NCI-H526 treated with DMSO at 0.1 percent for 48 hours (cell line): Measurements from ENCODE around the gene LIPJ.

Experiments used
- DNase-seq: peaks from one replicate; lab custom pipeline; 2025; lab: John Stamatoyannopoulos, UW

The LIPJ gene

DNA sequence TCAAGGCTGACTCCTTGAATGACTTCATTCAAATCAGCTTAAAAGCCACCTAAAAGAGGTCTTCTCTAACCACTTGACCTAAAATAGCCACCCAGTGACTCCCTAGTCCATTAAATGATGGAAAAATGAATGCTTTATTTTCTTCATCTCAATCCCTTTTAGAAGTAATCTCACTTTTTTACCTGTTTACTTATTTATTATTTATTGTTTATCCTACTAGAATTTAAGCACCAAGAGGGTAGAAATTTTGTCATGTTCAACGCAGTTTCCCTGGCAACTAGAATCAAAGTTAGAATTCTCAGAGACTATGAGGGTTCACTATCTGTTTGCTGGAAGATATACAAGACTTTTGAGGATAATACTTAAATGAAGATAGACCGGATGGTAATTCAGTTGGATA is at the start of gene LIPJ:
LIPJ (plus strand) TSS at position 301 of the 400 bp plus-strand sequence. CDS start 3,926 bp downstream, outside the sequence.
- no peak for DNase-seq

- no peak for DNase-seq
Measured at GRCh38 chr10:88537322-88537721, 49.2 kb upstream of the LIPJ start.

GRCh38 chr10:88538048-88538447 is 48.5 kb upstream of the LIPJ start:
- no peak for DNase-seq

DNA sequence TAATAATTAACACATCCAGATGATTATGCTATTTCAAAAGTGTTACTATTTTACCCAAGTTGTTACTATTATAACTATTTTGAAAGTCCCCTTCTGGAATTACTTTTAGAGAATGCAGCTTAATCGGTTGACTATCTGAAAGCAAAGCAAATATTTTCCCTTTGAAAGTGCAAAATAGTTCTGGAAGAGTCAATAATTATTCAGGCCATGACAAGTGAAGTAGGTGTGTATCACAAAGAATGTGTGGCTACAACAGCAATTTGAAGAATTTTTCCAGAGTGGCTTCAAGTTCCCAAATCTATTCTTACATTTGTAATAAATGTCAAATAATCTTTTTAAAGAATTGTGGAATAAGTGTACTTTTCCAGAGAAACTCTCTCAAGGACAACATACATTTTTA is 46.2 kb upstream of the LIPJ start:
- DNase-seq, result no peak

DNA sequence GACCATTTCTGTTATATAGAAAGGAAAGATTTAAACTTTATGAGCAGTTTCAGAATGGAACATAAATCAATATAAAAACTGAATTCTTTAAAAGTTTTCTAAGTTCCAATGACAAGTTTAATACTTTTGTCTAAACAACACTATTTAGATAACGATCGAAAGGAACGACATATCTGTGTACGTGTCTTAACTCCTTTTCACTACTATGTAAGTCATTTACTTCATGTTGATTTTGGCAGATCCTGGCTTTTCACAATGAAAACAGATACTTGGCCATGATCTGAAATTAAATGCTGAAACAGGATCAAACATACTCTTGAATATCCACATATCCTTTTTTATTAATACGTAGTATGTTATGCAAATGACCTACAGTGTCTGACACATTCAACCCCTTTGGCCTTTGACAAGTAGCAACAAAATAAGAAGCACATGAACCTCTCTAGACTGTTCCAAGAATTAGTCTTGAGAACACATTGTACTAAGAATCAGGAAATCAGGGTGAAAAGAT is 45.4 kb upstream of the LIPJ start:
- no peak for DNase-seq

GRCh38 chr10:88542522-88542921 is 44.0 kb upstream of the LIPJ start:
- no peak for DNase-seq

GRCh38 chr10:88544140-88544870 is 42.3 kb upstream of the LIPJ start:
- DNase-seq, result no peak

DNA sequence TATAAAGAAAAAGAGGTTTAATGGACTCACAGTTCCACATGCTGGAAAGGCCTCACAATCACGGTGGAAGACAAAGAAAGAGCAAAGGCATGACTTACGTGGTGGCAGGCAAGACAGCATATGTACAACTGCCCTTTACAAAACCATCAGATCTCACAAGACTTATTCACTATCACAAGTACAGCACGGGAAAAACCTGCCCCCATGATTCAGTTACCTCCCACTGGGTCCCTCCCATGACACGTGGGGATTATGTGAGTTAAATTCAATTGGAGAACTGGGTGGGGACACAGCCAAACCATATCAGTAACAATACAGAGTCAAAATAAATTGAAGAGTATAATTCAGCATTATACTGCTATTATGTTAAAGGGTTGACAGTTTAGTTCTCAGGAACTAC is 41.2 kb upstream of the LIPJ start:
- DNase-seq, result no peak

- DNase-seq, result no peak
Measured at GRCh38 chr10:88546497-88546896, 40.1 kb upstream of the LIPJ start.

DNA sequence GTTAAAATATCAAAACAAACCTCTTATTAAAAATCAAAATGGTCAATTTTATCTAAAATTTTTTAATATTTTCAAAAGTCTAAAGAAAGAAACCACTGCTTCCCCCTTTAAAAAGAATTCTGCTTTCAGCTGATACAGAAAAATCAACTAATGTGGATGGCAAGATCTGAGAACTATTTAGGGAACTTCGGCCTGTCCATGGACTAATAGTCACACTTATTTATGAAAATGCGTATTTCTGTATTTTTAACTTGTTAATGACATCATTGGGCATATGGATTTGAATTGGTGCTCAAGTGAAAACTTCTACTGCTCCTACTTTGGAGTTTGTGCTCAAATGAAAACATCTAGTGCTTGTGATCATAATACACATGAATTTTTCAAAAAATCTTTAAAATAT is 35.3 kb upstream of the LIPJ start:
- no peak for DNase-seq

DNA sequence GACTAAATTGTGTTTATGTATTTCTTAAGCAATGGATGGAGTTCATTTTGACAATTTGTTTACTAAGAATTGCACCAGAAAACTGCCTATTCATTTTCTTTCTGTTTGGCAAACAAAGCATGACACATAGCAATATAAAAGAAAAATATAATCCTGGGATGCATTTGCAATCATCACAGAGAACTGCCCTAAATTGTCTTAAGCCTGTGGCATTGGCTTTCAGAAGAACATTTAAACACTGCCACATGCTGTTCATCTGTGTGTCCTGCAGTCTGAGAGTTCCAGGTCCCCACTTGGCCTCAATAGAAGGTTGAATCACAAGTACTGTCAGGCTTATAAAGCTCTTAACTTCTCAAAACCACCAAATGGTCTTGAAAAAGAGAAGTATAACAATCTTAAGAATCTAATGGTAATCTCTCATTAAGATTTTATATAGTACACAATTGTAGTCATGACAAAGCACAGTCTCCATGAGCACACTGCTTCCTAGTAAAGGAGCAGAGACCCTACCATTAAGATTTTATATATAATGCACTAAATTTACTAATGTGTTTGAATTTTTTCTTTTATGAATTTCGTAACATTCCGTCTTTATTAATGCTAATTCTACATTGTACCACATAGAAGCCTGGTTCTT is 33.3 kb upstream of the LIPJ start:
- DNase-seq, result peak; percentile 28

DNA sequence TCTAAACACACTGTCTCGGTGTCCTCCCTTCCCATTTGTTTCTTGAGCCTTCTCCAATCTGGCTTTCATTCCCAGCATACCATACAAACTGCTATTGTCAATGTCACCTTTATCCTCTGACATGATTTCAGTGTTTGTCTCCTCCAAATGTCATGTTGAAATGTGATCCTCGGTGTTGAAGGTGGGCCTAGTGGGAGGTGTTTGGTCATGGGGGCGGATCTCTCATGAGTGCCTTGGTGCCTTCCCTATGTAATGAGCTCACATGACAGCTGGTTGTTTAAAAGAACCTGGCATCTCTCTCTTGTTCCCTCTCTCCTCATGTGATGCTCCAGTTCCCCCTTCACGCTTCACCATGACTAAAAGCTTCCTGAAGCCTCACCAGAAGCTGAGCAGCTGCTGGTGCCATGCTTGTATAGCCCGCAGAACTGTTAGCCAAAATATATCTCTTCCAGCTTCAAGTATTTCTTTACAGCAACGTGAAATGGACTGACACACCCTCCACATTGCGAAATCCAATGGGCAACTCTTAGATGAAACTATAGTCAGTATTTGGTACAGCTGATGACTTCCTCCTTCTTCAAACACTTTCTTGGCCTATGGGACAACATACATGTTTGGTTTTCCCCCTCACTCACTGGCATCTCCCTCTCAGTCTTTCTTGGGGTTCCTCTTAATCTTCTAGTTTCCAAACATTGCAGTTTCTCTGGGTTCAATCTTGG is 31.2 kb upstream of the LIPJ start:
- DNase-seq, result no peak

- DNase-seq, result no peak
Measured at GRCh38 chr10:88557256-88557655, 29.3 kb upstream of the LIPJ start.

DNA sequence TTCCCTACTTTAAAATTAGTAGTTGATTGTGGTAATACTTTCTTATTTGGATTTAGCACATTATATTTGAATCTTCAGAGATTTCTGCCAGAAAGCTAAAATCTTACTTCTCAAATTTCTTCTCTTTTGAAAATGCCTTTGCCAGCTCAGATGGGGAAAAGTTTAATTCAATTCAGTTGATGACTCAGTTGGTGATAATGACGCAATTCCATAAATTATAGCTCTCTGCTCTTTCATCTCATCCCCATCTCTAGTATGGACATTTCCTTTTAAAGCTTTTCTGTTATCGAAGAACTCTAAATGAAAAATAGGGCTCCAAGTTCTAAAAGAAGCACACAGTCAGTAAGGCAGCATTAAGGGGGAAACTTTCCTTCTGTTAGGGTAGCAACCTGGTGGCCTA is 28.9 kb upstream of the LIPJ start:
- DNase-seq, result no peak

DNA sequence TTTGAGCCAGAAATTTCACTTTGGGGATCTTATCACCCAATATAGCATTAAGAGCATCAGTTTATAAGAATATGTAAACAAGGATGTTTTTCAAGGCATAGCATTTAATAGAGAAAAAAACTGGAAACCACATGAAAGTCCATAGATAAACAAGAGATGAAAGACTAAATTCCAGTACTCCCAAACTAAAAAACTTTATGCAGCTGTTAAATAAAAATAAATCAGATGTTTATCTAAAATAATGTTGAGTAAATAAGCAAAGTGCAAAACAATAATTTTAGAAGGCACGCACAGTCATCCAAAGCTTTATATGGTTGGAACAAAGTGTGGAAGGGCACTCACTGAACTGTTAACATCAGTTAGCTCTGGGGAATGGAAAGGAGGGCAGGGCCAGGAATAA is 24.4 kb upstream of the LIPJ start:
- DNase-seq, result no peak

GRCh38 chr10:88565072-88565471 is 21.5 kb upstream of the LIPJ start:
- no peak for DNase-seq

GRCh38 chr10:88582411-88582805 is 4.2 kb upstream of the LIPJ start:
- DNase-seq, result no peak

GRCh38 chr10:88582806-88583583 is 3.6 kb upstream of the LIPJ start, which contains the start of gene RNLS:
Gene RNLS (minus strand): TSS chr10:88583318.
- no peak for DNase-seq

DNA sequence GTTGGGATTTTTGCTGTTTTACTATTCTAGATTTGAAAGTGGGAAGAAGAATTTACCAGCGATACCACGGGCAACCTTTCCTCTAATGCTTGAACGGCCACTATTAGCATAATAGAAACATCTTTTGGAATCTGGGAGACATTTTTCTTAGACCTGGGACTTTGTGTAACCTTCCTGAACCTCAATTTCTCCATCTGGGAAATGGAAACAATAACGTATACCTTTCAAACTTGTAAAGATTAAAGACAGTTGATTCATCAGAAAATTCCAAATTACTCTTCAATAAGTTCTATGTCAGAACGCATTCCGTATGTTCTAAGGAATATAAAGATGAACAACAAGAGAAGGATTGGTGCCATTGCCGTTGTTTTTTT is 3.0 kb upstream of the LIPJ start:
- no peak for DNase-seq

DNA sequence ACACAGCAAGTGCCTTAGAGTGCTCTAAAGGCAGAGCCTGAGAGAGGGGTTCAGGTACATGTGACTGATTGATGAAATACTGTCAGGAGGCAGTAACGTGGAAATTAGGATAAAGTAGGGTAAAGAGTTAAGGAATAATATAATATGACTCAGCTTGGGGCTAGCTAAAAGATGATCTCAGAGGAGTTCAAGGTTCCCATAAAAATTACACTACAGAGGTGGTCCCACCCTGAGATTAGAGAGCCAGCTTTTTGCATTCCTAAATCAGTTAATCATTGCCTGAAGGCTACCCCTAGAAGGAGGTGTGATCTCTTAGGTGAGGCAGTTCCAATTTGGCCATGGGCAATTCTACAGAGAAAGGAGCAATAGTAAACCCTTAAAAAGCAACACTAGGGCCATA is 5.8 kb downstream of the LIPJ start:
- DNase-seq, result no peak

- no peak for DNase-seq
Measured at GRCh38 chr10:88592906-88593305, 6.3 kb downstream of the LIPJ start.

- DNase-seq, result no peak
Measured at GRCh38 chr10:88594482-88594881, 7.9 kb downstream of the LIPJ start.
